H1 (cell line): ENCODE measurements around the gene AUH. TPM values are rescaled to one million over a fixed set of nuclear protein-coding genes. Genes with fewer than 3 reads are reported as not detected.

Experiments
- CTCF ChIA-PET: fragments of 300-600 bp; sonication (Branson Sonifier 250); formaldehyde crosslinking; loops from one replicate; lab custom pipeline; 2021; ENCODE audit not compliant: partially characterized antibody; lab: Charles Lee
- POLR2A ChIA-PET: fragments of 300-600 bp; sonication (Branson Sonifier 250); formaldehyde crosslinking; loops from one replicate; lab custom pipeline; 2021; ENCODE audit warnings: inconsistent platforms; ENCODE audit not compliant: partially characterized antibody; lab: Charles Lee
- DNase-seq, 2 experiments: peaks; one replicate each; pipeline versions ENCODE4 v3.0.0 to v3.0.0-alpha.2; 2010 to 2022; ENCODE audit warnings: low spot score in 2 of 2, low read depth in 1 of 2, mixed read lengths in 1 of 2
- FAIRE-seq: peaks from 2 replicates; lab custom pipeline; 2011; peaks lifted over from hg19 to GRCh38; lab: Jason Lieb, UNC
- H2AFZ ChIP-seq: 2 replicates; pipeline ENCODE4 v1.8.1; 2012; ENCODE audit warnings: low read length, inconsistent platforms
- H2AK5ac ChIP-seq: 2 replicates; pipeline ENCODE4 v1.6.1; 2013; ENCODE audit warnings: low read depth, low read length
- H2BK120ac ChIP-seq: replicated peaks from 2 replicates; pipeline ENCODE3; 2013; ENCODE audit warnings: low read depth, low read length, inconsistent platforms
- H2BK12ac ChIP-seq: 2 replicates; pipeline ENCODE4 v1.6.1; 2013; ENCODE audit warnings: low read depth, low read length
- H2BK15ac ChIP-seq: 2 replicates; pipeline ENCODE4 v1.6.1; 2013; ENCODE audit warnings: low read length
- H2BK20ac ChIP-seq: 2 replicates; pipeline ENCODE4 v1.6.1; 2013; ENCODE audit warnings: low read length
- H2BK5ac ChIP-seq: 2 replicates; pipeline ENCODE4 v1.6.1; 2013; ENCODE audit warnings: low read depth, low read length
- H3K14ac ChIP-seq: 2 replicates; pipeline ENCODE4 v1.6.1; 2013; ENCODE audit warnings: inconsistent platforms; ENCODE audit not compliant: insufficient read length
- H3K18ac ChIP-seq: 2 replicates; pipeline ENCODE4 v1.6.1; 2013; ENCODE audit warnings: low read length; ENCODE audit errors: extremely low read depth
- H3K23ac ChIP-seq: 2 replicates; pipeline ENCODE4 v1.6.1; 2013; ENCODE audit warnings: inconsistent platforms; ENCODE audit not compliant: insufficient read length
- H3K23me2 ChIP-seq: 2 replicates; pipeline ENCODE4 v1.6.1; 2013; ENCODE audit warnings: low read depth, low read length
- H3K27ac ChIP-seq: 2 replicates; pipeline ENCODE4 v1.6.1; 2011; ENCODE audit warnings: low read depth, low read length, inconsistent platforms
- H3K27me3 ChIP-seq, 4 experiments: replicated peaks in 1 of 4; 1 replicate in 1 of 4; 2 replicates in 3 of 4; pipeline versions ENCODE4 v1.6.1 to v1.8.1; 2011 to 2013; ENCODE audit warnings: low read length in 3 of 4, mild to moderate bottlenecking in 3 of 4, inconsistent platforms in 2 of 4, mixed read lengths in 2 of 4, moderate library complexity in 1 of 4; ENCODE audit not compliant: control insufficient read depth in 3 of 4, insufficient read depth in 3 of 4; ENCODE audit errors: extremely low read depth in 1 of 4
- H3K36me3 ChIP-seq, 4 experiments: 2 replicates each; pipeline versions ENCODE4 v1.6.1 to v1.8.1; 2011 to 2013; ENCODE audit warnings: mild to moderate bottlenecking in 4 of 4, low read length in 3 of 4, moderate library complexity in 2 of 4, control low read depth in 1 of 4, inconsistent platforms in 1 of 4; ENCODE audit not compliant: insufficient read depth in 4 of 4, control insufficient read depth in 2 of 4
- H3K4ac ChIP-seq: replicated peaks from 2 replicates; pipeline ENCODE3; 2013; ENCODE audit warnings: low read length, low read depth, mixed read lengths, inconsistent platforms; ENCODE audit not compliant: insufficient read length
- H3K4me1 ChIP-seq, 4 experiments: replicated peaks in 1 of 4; 1 replicate in 1 of 4; 2 replicates in 3 of 4; pipeline versions ENCODE4 v1.6.1 to v1.8.1; 2011 to 2013; ENCODE audit warnings: low read length in 3 of 4, inconsistent platforms in 2 of 4, mixed read lengths in 1 of 4; ENCODE audit not compliant: insufficient read depth in 4 of 4, control insufficient read depth in 3 of 4
- H3K4me2 ChIP-seq, 2 experiments: 2 replicates each; pipeline versions ENCODE4 v1.6.1 to v1.8.1; 2011 to 2013; ENCODE audit warnings: low read depth in 2 of 2, low read length in 2 of 2, control low read depth in 1 of 2, inconsistent platforms in 1 of 2, mild to moderate bottlenecking in 1 of 2; ENCODE audit not compliant: insufficient read depth in 1 of 2
- H3K4me3 ChIP-seq, 4 experiments: fragments of 200-600, 300-600 bp in 1 of 4; sonication (generic), shearing (Covaris generic), sonication (Bioruptor Twin) in 1 of 4; 2 replicates each; pipeline versions ENCODE4 v1.5.1 to v1.8.1; 2011 to 2016; ENCODE audit warnings: low read length in 4 of 4, low read depth in 3 of 4, control low read depth in 2 of 4, inconsistent platforms in 2 of 4, mild to moderate bottlenecking in 2 of 4, mixed read lengths in 1 of 4, moderate library complexity in 1 of 4; ENCODE audit not compliant: insufficient read depth in 2 of 4; ENCODE audit errors: extremely low read depth in 1 of 4
- H3K56ac ChIP-seq: replicated peaks from 2 replicates; pipeline ENCODE3; 2013; ENCODE audit warnings: low read depth, mild to moderate bottlenecking, mixed read lengths, low read length, inconsistent platforms; ENCODE audit not compliant: insufficient read length
- H3K79me1 ChIP-seq: 2 replicates; pipeline ENCODE4 v1.6.1; 2013; ENCODE audit warnings: low read depth, low read length, control low read depth
- H3K79me2 ChIP-seq, 2 experiments: 2 replicates each; pipeline versions ENCODE4 v1.6.1 to v1.8.1; 2012 to 2013; ENCODE audit warnings: low read length in 2 of 2, mild to moderate bottlenecking in 2 of 2, inconsistent platforms in 1 of 2; ENCODE audit not compliant: insufficient read depth in 2 of 2, control insufficient read depth in 1 of 2
- H3K9ac ChIP-seq, 4 experiments: replicated peaks in 1 of 4; 1 replicate in 1 of 4; 2 replicates in 3 of 4; pipeline versions ENCODE4 v1.6.1 to v1.8.1; 2011 to 2013; ENCODE audit warnings: low read depth in 3 of 4, low read length in 3 of 4, control low read depth in 2 of 4, mild to moderate bottlenecking in 2 of 4, moderate library complexity in 2 of 4, inconsistent platforms in 1 of 4; ENCODE audit errors: extremely low read depth in 1 of 4
- H3K9me3 ChIP-seq, 2 experiments: 2 replicates each; pipeline versions ENCODE4 v1.6.1 to v1.8.1; 2012 to 2013; ENCODE audit warnings: mild to moderate bottlenecking in 2 of 2, moderate library complexity in 2 of 2, control low read depth in 1 of 2, inconsistent platforms in 1 of 2, low read depth in 1 of 2, low read length in 1 of 2, mixed read lengths in 1 of 2; ENCODE audit not compliant: insufficient read depth in 2 of 2
- H4K20me1 ChIP-seq, 2 experiments: replicated peaks in 1 of 2; 2 replicates each; pipeline versions ENCODE3 to v1.8.1; 2011 to 2013; ENCODE audit warnings: inconsistent platforms in 2 of 2, low read length in 2 of 2, mild to moderate bottlenecking in 1 of 2; ENCODE audit not compliant: insufficient read depth in 2 of 2, control insufficient read depth in 1 of 2
- H4K5ac ChIP-seq: 2 replicates; pipeline ENCODE4 v1.6.1; 2013; ENCODE audit warnings: low read length, low read depth, mixed read lengths, inconsistent platforms; ENCODE audit not compliant: insufficient read length
- H4K8ac ChIP-seq: 2 replicates; pipeline ENCODE4 v1.8.0; 2013; ENCODE audit warnings: mild to moderate bottlenecking, moderate library complexity, low read length, inconsistent platforms; ENCODE audit not compliant: insufficient read depth; ENCODE audit errors: extremely low read depth
- H4K91ac ChIP-seq: replicated peaks from 2 replicates; pipeline ENCODE3; 2013; ENCODE audit warnings: low read length, mixed read lengths, inconsistent platforms; ENCODE audit not compliant: insufficient read length
- ASH2L ChIP-seq: fragments of 200-600, 300-600 bp; sonication (generic); IDR thresholded peaks from one replicate; pipeline ENCODE4 v1.7.1; 2017; ENCODE audit warnings: low read length
- CREB1 ChIP-seq: IDR thresholded peaks from 2 replicates; pipeline ENCODE4 v1.6.1; 2012; ENCODE audit warnings: inconsistent platforms
- KDM4A ChIP-seq: IDR thresholded peaks from one replicate; pipeline ENCODE4 v1.7.1; 2012; ENCODE audit warnings: low read depth, mild to moderate bottlenecking, moderate library complexity, low read length, inconsistent platforms; ENCODE audit not compliant: severe bottlenecking
- MAFK ChIP-seq: IDR thresholded peaks from 2 replicates; pipeline ENCODE4 v1.6.1; 2012; ENCODE audit warnings: low read depth, mild to moderate bottlenecking, improper control_type of control experiment, low read length
- NANOG ChIP-seq: IDR thresholded peaks from 2 replicates; pipeline ENCODE4 v1.6.1; 2011; ENCODE audit warnings: low read length, low read depth, mild to moderate bottlenecking, inconsistent platforms; ENCODE audit not compliant: insufficient read depth, poor library complexity, severe bottlenecking
- polyA plus RNA-seq, 7 experiments: library from polyadenylated mRNA; depleted of rRNA in 3 of 7; stranded (reverse) in 5 of 7; unstranded in 2 of 7; fragments of >200 nt in 5 of 7; fragments of 200-250 nt in 2 of 7; gene quantifications; 1 replicate in 5 of 7; 2 replicates in 1 of 7; 4 replicates in 1 of 7; pipeline versions ENCODE4 v1.2.1 to v1.2.3, GENCODE V29; 2011 to 2013; ENCODE audit warnings: missing spikeins in 2 of 7, mixed read lengths in 2 of 7
- total RNA-seq: library from RNA; stranded (reverse); fragmentation: NEBNext Ultra II Directional; extraction: Animal tissue kit (Norgen Biotek cat#: 25700); gene quantifications from 2 replicates; pipeline ENCODE4 v1.2.1, GENCODE V29; 2021

The AUH gene
- total and polyA plus RNA-seq, 2 of the 8 experiments (the other 6 are each of a cell fraction or from before 2014, with no cell fraction given), result 5.8 to 21.9 TPM

DNA sequence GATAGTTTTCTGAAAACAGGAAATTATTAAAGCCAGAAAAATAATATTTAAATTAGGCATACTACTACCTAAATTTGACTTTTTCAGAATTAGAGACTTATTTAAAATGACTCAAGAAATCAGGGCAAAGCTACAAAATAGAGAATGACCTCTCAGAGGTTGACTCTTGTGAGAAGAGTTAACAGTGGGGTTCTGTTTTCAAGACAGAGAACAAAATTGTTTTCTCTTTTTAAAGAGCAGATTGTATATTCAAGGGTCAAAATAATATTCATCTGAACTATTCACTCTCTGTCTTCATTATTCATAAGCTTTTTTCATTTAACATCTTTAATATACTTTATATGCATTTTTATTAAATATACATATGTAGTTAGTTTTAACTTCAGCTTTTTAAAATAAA lies 21.9 kb upstream of the AUH start:
- Histone ChIP-seq H4K91ac (no peak overlapping the region), H3K4me2 (no peak overlapping the region), H3K4me3 (no peak overlapping the region), H4K20me1 (no peaks in the 10 kb centered on the region), H2BK120ac (no peak overlapping the region), H3K79me1 (no peaks in the 10 kb centered on the region), H2BK5ac (no peak overlapping the region), H3K4me1 (no peaks in the 10 kb centered on the region), H3K14ac (no peak overlapping the region), H3K27ac (no peak overlapping the region), H4K8ac (no peak overlapping the region), H3K36me3 (no peaks in the 10 kb centered on the region), H2BK20ac (no peak overlapping the region), H3K18ac (no peak overlapping the region), H2AK5ac (no peak overlapping the region), H2BK15ac (no peak overlapping the region), H3K4ac (no peak overlapping the region), H4K5ac (no peak overlapping the region), H3K79me2 (no peaks in the 10 kb centered on the region), H3K23me2 (0 out of 2 replicates have a peak, but pooled peaks cover 2% of the 10 kb centered on the region), H2AFZ (no peak overlapping the region), H3K56ac (no peak overlapping the region), H2BK12ac (no peak overlapping the region), H3K27me3 (no peaks in the 10 kb centered on the region), H3K23ac (no peak overlapping the region), H3K9ac (no peak overlapping the region), H3K9me3 (no peaks in the 10 kb centered on the region)
- FAIRE-seq (no peak), DNase-seq (no peak)
- POLR2A ChIA-PET, result no interaction called here
- CTCF ChIA-PET, result no interaction called here
- TF ChIP-seq MAFK (no peak), CREB1 (no peak), NANOG (no peak), ASH2L (no peak), KDM4A (no peak)
